T-helper 1 cell treated with Interleukin-12 subunit alpha and Interleukin-12 subunit beta and Interleukin-4 antibody, amounts not matched to agents 30 μg/mL and 1 μg/mL, for 36 hours (primary cell): Measurements from ENCODE around the gene UBAP1.
"Not testable (repeated sequence)": the region's sequence is repeated elsewhere in the genome, so short reads cannot be mapped to it uniquely, and the experiment has no call there.

ENCODE experiments used
- H3K27ac Mint-ChIP-seq: one replicate; pipeline ENCODE4 v1.8.0; 2021; ENCODE audit warnings: mild to moderate bottlenecking, mixed read lengths
- H3K27me3 Mint-ChIP-seq: one replicate; pipeline ENCODE4 v1.8.0; 2021; ENCODE audit warnings: low read depth, mixed read lengths
- H3K36me3 Mint-ChIP-seq: one replicate; pipeline ENCODE4 v1.8.0; 2021; ENCODE audit warnings: low read depth, mixed read lengths
- H3K4me1 Mint-ChIP-seq: one replicate; pipeline ENCODE4 v1.8.0; 2021; ENCODE audit warnings: low read depth, mixed read lengths
- H3K4me3 Mint-ChIP-seq: one replicate; pipeline ENCODE4 v1.8.0; 2021; ENCODE audit warnings: mild to moderate bottlenecking, moderate library complexity, mixed read lengths
- H3K9me3 Mint-ChIP-seq: one replicate; pipeline ENCODE4 v1.8.0; 2021; ENCODE audit warnings: mixed read lengths

UBAP1 gene

GRCh38 chr9:34230556-34230955 is 51.7 kb downstream of the UBAP1 start:
- Mint-ChIP-seq H3K9me3 (no peaks in the 10 kb centered on the region), H3K27ac (no peak overlapping the region), H3K36me3 (no peaks in the 10 kb centered on the region), H3K4me1 (peaks cover 2% of the 10 kb centered on the region), H3K27me3 (no peaks in the 10 kb centered on the region), H3K4me3 (no peak overlapping the region)

- H3K27me3 Mint-ChIP-seq = no peaks in the 10 kb centered on the region
- H3K9me3 Mint-ChIP-seq = no peaks in the 10 kb centered on the region
- H3K27ac Mint-ChIP-seq = no peak overlapping the region
- H3K36me3 Mint-ChIP-seq = peaks cover 11% of the 10 kb centered on the region
- H3K4me3 Mint-ChIP-seq = no peak overlapping the region
- peaks cover 2% of the 10 kb centered on the region for H3K4me1 Mint-ChIP-seq
These were observed 53.4 kb downstream of the UBAP1 start for GRCh38 chr9:34232201-34232600.

DNA sequence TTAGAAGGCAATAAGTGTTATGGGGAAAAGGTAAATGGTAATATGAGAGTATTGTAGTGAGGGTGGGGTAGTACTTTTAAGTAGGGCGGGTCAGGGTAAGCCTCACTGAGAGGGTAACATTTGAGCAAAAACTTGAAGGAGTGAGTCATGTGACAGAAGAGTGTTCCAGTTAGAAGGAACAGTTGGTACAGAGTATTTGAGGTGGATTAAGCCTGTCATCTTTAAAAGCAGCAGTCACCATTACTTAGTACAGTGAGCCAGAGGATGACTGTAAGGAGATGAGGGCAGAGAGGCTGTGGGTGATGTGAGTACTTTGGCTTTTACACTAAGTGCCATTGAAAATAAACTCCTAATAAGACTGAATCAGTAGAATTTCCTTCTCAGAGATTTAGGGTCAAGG is 54.8 kb downstream of the UBAP1 start:
- H3K36me3 Mint-ChIP-seq = peaks cover 18% of the 10 kb centered on the region
- H3K4me3 Mint-ChIP-seq = no peak overlapping the region
- H3K27ac Mint-ChIP-seq = no peak overlapping the region
- peaks cover 5% of the 10 kb centered on the region for H3K4me1 Mint-ChIP-seq
- no peaks in the 10 kb centered on the region for H3K27me3 Mint-ChIP-seq
- no peaks in the 10 kb centered on the region for H3K9me3 Mint-ChIP-seq

DNA sequence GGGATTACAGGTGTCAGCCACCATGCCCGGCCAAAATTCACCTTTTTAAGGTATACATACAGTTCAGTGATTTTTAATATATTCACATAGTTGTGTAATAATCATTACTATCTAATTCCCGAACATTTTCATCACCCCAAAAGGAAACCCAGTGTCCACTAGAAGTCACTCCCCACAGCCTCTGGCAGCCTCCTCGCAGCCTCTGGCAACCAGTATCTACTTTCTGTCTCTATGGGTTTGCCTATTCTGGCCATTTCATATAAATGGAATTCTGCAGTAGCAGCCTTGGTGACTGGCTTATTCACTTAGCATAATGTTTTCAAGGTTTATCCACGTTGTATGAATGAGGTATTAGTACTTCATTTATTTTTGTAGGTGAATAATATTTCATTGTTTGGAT is 59.0 kb downstream of the UBAP1 start:
- Mint-ChIP-seq H3K4me3 (no peak overlapping the region), H3K27ac (no peak overlapping the region), H3K9me3 (no peaks in the 10 kb centered on the region), H3K36me3 (peaks cover 31% of the 10 kb centered on the region), H3K27me3 (no peaks in the 10 kb centered on the region), H3K4me1 (peaks cover 5% of the 10 kb centered on the region)

- H3K27me3 Mint-ChIP-seq = no peaks in the 10 kb centered on the region
- H3K27ac Mint-ChIP-seq = no peak overlapping the region
- peaks cover 3% of the 10 kb centered on the region for H3K4me1 Mint-ChIP-seq
- no peaks in the 10 kb centered on the region for H3K9me3 Mint-ChIP-seq
- peaks cover 35% of the 10 kb centered on the region for H3K36me3 Mint-ChIP-seq
- no peak overlapping the region for H3K4me3 Mint-ChIP-seq
These were observed 61.2 kb downstream of the UBAP1 start for GRCh38 chr9:34240006-34240405.

GRCh38 chr9:34242830-34243229 is 64.0 kb downstream of the UBAP1 start:
- H3K27me3 Mint-ChIP-seq = no peaks in the 10 kb centered on the region
- H3K4me1 Mint-ChIP-seq = peaks cover 3% of the 10 kb centered on the region
- no peak overlapping the region for H3K27ac Mint-ChIP-seq
- peaks cover 23% of the 10 kb centered on the region for H3K36me3 Mint-ChIP-seq
- H3K9me3 Mint-ChIP-seq = no peaks in the 10 kb centered on the region
- H3K4me3 Mint-ChIP-seq = no peak overlapping the region

DNA sequence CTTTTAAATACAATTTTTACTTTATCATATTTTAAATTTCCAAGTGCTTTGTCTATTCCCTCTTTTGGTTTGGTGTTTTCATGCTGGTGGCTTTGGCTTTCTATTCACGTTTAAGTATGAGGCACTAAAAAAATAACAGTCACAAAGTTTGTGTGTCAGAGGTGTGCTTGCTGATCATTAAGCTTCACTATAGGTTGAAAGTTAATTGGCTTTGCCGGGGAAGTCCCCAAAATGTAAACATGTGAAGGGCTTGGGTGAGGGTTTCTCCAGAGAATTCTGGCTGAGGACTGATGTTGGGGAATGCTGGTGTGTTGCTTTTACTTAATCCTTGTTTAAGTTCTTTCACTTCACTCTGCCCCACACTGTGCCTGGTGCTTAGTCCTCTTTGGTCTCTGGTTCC is 66.4 kb downstream of the UBAP1 start:
- not testable (repeated sequence) for H3K4me3 Mint-ChIP-seq, H3K27ac Mint-ChIP-seq, H3K27me3 Mint-ChIP-seq, H3K9me3 Mint-ChIP-seq, H3K4me1 Mint-ChIP-seq
- H3K36me3 Mint-ChIP-seq = peaks cover 14% of the 10 kb centered on the region

DNA sequence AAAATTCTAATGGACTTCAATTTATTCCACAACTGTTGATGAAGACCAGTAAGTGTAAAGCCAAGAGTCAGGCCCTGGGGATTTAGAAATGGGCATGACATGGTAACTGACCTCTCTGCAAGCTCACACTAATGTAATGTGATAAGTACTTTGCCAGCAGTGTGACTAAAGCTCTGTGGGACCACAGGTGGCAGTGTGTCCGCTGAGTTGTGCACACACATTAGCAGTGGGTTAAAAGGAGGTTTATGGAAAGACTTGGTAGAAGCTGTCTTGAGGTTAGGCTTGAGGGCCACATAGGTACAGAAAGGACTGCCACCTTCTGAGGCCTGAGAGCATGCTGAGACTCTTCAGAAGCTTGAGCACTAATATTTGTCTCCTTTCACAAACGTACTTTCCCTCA is 67.6 kb downstream of the UBAP1 start:
- no peak overlapping the region for H3K4me3 Mint-ChIP-seq
- no peaks in the 10 kb centered on the region for H3K27me3 Mint-ChIP-seq
- H3K36me3 Mint-ChIP-seq = peaks cover 13% of the 10 kb centered on the region
- no peaks in the 10 kb centered on the region for H3K4me1 Mint-ChIP-seq
- H3K9me3 Mint-ChIP-seq = no peaks in the 10 kb centered on the region
- H3K27ac Mint-ChIP-seq = no peak overlapping the region

- not testable (repeated sequence) for H3K4me3 Mint-ChIP-seq, H3K9me3 Mint-ChIP-seq, H3K36me3 Mint-ChIP-seq, H3K4me1 Mint-ChIP-seq, H3K27me3 Mint-ChIP-seq, H3K27ac Mint-ChIP-seq
These were observed 68.9 kb downstream of the UBAP1 start for GRCh38 chr9:34247782-34248181.

GRCh38 chr9:34249274-34249673 is 70.4 kb downstream of the UBAP1 start:
- H3K4me1 Mint-ChIP-seq = no peaks in the 10 kb centered on the region
- H3K9me3 Mint-ChIP-seq = no peaks in the 10 kb centered on the region
- H3K36me3 Mint-ChIP-seq = peaks cover 2% of the 10 kb centered on the region
- H3K4me3 Mint-ChIP-seq = no peak overlapping the region
- H3K27me3 Mint-ChIP-seq = no peaks in the 10 kb centered on the region
- H3K27ac Mint-ChIP-seq = peak overlapping the region; percentile 76

DNA sequence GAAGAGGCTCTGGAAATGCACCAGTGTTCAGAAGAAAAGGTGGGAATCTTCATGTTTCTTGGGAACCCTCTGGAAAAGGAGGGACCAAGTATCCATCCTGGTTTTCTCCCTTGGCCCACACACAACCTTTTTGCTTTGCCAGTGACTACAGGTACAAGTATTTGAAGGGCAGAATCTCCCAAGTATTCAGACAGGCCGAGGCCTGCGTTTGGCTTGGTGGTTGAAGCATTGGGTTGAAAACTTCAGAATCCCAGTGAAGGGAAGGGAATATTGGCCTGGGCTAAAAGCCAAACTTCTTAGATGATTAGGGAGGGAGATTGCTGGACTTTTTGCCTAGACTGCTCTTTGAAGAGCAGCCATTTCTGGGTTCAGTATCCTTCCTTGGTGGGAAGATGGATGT is 71.9 kb downstream of the UBAP1 start:
- no peaks in the 10 kb centered on the region for H3K4me1 Mint-ChIP-seq
- no peak overlapping the region for H3K4me3 Mint-ChIP-seq
- H3K27ac Mint-ChIP-seq = no peak overlapping the region
- H3K36me3 Mint-ChIP-seq = peaks cover 5% of the 10 kb centered on the region
- no peaks in the 10 kb centered on the region for H3K9me3 Mint-ChIP-seq
- no peaks in the 10 kb centered on the region for H3K27me3 Mint-ChIP-seq

DNA sequence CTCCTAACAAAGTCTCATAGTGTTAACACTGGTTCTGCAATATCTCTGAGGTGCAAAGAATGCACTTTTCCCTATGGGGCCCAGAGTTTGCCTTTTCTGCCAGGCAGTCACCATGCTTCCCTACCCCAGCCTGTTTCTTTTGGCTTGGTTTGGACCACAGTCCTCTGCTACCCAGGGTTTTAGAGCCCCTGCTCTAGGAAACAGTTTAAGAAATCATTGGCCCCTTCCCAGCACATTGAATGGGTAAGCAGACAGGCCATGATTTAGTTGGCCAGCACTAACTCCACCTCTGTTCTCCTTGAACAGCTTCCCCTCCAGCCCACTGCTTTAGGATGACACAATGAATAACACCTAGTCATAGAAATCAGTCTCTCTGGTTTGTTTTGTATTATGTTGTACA is 73.2 kb downstream of the UBAP1 start:
- Mint-ChIP-seq H3K27ac (no peak overlapping the region), H3K9me3 (no peaks in the 10 kb centered on the region), H3K36me3 (peaks cover 5% of the 10 kb centered on the region), H3K4me3 (no peak overlapping the region), H3K4me1 (peaks cover 6% of the 10 kb centered on the region), H3K27me3 (no peaks in the 10 kb centered on the region)

DNA sequence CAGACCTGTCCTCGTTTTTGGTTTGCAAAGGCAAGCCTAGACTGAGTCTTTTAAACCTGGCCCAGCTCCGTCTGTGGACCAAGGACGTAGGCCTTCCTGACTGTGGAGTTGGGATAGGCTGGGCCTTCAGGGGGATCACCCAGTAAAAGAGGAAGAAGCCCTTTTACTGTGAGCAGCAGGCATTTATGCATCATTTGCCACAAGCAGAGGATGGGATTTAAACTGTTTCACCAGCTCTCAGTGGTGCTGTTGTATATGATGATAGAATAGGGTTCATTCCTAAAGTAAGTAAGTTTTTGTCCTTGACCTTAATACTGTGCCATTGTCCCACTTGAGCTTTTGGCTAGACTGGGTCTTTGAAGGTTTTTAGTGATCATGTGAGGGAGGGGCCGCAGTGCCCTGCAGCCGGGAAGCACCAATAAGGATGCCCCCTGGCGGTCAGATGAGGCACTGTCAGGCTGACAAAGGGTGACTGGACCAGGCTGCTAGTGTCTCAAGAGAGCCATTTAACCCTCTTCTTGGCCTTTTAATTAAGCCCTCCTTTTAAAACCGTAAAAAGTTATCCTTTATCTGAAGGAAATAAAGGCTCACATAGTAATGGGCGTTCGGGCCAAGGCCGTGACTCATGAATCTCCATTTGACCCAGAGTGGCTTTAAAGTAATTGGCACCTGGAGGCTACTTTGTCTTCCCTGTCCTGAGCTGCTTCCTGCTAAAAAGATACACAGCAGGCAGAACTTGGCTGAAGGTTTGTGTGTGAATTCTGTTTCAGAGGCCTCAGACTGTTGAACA is 74.0 kb downstream of the UBAP1 start:
- Mint-ChIP-seq H3K9me3 (no peaks in the 10 kb centered on the region), H3K4me3 (no peak overlapping the region), H3K27ac (no peak overlapping the region), H3K27me3 (no peaks in the 10 kb centered on the region), H3K36me3 (peaks cover 5% of the 10 kb centered on the region), H3K4me1 (peaks cover 9% of the 10 kb centered on the region)

- Mint-ChIP-seq H3K4me3 (no peak overlapping the region), H3K36me3 (peaks cover 5% of the 10 kb centered on the region), H3K27ac (no peak overlapping the region), H3K27me3 (no peaks in the 10 kb centered on the region), H3K4me1 (peaks cover 9% of the 10 kb centered on the region), H3K9me3 (no peaks in the 10 kb centered on the region)
These were observed 74.6 kb downstream of the UBAP1 start for GRCh38 chr9:34253460-34253837.

GRCh38 chr9:34254141-34254913 is 75.5 kb downstream of the UBAP1 start:
- no peaks in the 10 kb centered on the region for H3K27me3 Mint-ChIP-seq
- H3K4me1 Mint-ChIP-seq = peaks cover 9% of the 10 kb centered on the region
- H3K9me3 Mint-ChIP-seq = no peaks in the 10 kb centered on the region
- H3K4me3 Mint-ChIP-seq = no peak overlapping the region
- peaks cover 8% of the 10 kb centered on the region for H3K36me3 Mint-ChIP-seq
- H3K27ac Mint-ChIP-seq = no peak overlapping the region
